GM18951 (cell line): Measurements from ENCODE around the gene KBTBD3.
"Not testable (repeated sequence)": the region's sequence is repeated elsewhere in the genome, so short reads cannot be mapped to it uniquely, and the experiment has no call there.

Experiments
- POLR2A ChIP-seq: IDR thresholded peaks from 4 replicates; pipeline ENCODE4 v1.6.1; 2011; ENCODE audit warnings: mild to moderate bottlenecking; ENCODE audit not compliant: insufficient read length, insufficient read depth; ENCODE audit errors: extremely low read depth
- in situ Hi-C: fragments of 300-500 bp; cut with MboI; formaldehyde crosslinking; loops from one replicate; pipeline ENCODE4 v1.12.0; 2022; ENCODE audit warnings: low sequenced_read_pairs, mixed read lengths, inconsistent platforms; ENCODE audit not compliant: unreplicated experiment

KBTBD3 gene

DNA sequence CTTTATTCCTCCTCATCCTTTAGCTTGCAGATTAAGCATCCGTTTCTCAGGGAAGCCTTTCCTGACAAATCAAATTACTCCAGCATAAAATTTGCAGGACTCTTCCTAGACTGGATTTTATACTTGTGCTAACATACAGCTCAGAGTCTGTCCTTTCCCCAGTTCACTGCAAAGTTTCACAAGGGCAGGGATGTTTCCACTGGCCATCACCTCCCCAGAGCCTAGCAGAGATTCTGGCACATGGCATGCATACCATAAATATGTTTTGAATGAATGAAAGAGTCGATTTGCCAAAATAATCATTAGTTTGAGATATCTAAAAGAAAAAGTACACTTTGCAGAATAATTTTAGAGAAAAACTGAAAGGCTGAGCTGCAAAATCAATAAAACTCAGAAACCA, 65.7 kb downstream of the KBTBD3 start:
- in situ Hi-C loops = no loop called here
- no peak for TF ChIP-seq POLR2A

DNA sequence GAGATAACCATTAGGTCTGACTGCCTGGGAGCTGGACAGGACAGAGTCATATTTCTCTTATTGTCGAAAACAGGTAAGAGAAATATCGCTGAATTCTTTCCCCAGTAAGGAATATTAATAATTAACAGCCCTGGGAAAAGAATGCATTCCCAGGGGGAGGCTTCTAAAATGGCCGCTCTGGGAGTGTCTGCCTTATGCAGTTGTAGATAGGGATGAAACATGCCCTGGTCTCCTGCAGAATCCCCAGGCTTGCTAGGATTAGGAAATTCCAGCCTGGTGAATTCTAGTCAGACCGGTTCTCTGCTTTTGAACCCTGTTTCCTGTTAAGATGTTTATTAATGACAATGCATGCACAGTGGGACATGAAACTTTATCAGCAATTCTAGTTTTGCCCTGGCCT, 74.1 kb downstream of the KBTBD3 start:
- in situ Hi-C loops = not testable (repeated sequence)

DNA sequence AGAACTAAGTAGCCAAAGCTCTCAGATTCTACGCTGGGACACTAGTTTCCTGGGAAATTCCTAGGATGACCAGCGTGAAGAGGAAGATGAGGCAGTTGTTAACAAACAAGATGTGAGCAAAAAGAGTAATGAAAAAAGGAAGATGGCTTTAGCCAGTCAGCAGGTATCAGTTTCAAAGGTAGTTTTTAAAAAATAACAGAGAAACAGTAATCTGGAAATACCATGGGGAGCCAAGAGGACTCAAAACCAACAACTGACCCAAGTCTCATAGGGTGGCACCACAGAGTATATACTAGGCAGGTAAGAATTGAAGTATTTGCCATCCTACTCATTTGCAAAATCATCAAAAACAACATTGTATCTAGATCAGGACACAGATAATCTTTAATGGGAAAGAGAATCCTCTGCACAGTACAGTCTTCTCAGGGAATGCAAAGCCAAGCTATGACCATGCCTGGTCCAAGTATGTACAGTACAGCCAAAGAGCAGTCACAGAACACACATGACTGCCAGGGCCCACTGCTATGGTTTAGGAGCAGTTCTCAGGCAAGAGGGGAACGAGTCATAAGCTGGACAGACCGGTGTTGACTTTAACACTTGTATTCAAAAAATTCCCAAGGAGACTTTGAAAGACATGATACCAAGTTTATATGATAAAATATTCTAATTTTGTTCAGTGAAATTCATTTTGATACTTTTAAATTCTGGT, 75.7 kb downstream of the KBTBD3 start:
- in situ Hi-C loops = no loop called here

More for the DNA sequence above, 75.7 kb downstream of the KBTBD3 start:
- TF ChIP-seq POLR2A = no peak
